HCT116 (cell line): ENCODE measurements around the gene SOX6.

Experiments used
- EZH2 ChIP-seq: fragments of 200-600 bp; sonication (generic); IDR thresholded peaks from 2 replicates; pipeline ENCODE4 v1.6.1; 2017; ENCODE audit warnings: antibody characterized with exemption, mixed run types
- EZH2phosphoT487 ChIP-seq: fragments of 200-600 bp; IDR thresholded peaks from 2 replicates; pipeline ENCODE4 v1.6.1; 2018; ENCODE audit warnings: antibody characterized with exemption, borderline replicate concordance
- POLR2A ChIP-seq: IDR thresholded peaks from 2 replicates; pipeline ENCODE4 v1.7.0; 2011; ENCODE audit warnings: borderline replicate concordance; ENCODE audit not compliant: insufficient read depth, insufficient read length; ENCODE audit errors: extremely low read depth
- POLR2AphosphoS5 ChIP-seq: IDR thresholded peaks from 2 replicates; pipeline ENCODE4 v1.6.1; 2011; ENCODE audit warnings: mild to moderate bottlenecking, low read depth, low read length, moderate library complexity
- ZNF274 ChIP-seq: fragments of 200-500 bp; sonication (Bioruptor generic); IDR thresholded peaks from 2 replicates; pipeline ENCODE4 v1.6.1; 2014; ENCODE audit warnings: mild to moderate bottlenecking, low read depth, low read length, inconsistent platforms
- TF ChIP-seq, protein P1 (sequence below), 3 experiments: fragments of 200-600 bp in 1 of 3; sonication (generic) in 1 of 3; IDR thresholded peaks in 2 of 3; conservative IDR thresholded peaks in 1 of 3; 2 replicates each; pipeline ENCODE4 v1.5.1; 2012 to 2017; ENCODE audit warnings: low read depth in 2 of 3, low read length in 2 of 3, antibody characterized with exemption in 1 of 3, borderline replicate concordance in 1 of 3, control low read depth in 1 of 3, mild to moderate bottlenecking in 1 of 3, mixed read lengths in 1 of 3, mixed run types in 1 of 3, moderate library complexity in 1 of 3; ENCODE audit not compliant: insufficient read depth in 1 of 3

DNA sequence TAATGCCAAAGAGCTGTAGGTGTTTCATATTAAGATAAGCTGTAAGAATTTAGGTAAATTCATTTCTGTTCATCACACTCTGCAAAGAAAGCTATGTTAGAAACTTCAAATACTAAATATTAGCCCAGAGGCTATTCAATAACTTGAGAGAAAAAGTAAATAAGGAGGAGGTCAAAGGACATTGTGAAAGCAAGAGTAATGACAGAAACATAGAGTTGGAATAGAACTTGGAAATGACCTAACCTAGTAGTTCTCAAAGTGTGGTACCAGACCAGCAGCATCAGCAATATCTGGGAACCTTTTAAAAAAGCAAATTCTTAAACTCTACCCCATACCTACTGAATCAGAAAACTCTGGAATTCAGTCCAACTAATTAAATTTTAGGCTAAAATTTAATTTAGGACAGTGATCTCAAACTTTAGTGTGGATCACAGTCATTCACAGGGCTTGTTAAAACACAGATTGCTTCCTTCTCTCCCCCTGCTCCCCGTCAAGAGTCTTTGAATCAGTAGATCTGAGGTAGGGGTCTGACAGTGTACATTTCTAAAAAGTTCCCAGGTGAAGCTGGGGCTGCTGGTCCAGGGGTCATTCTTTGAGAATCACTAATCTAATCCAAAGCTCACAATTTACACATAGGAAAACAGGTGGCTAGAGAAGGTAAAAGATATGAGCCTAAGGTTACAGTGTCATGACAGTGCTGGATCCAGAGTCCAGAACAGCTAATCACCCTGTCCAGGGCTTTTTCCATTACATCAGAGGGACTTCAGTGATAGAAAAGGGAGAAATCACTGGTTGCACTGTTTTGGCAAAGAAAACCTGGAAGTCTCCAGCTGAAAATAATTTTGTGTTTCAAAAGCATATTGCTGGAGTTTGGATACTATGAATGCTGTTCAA lies 241.1 kb downstream of the SOX6 start:
- TF ChIP-seq ZNF274 (no peak), EZH2phosphoT487 (no peak), POLR2AphosphoS5 (no peak), EZH2 (no peak), POLR2A (no peak)
- TF ChIP-seq, protein P1, sequence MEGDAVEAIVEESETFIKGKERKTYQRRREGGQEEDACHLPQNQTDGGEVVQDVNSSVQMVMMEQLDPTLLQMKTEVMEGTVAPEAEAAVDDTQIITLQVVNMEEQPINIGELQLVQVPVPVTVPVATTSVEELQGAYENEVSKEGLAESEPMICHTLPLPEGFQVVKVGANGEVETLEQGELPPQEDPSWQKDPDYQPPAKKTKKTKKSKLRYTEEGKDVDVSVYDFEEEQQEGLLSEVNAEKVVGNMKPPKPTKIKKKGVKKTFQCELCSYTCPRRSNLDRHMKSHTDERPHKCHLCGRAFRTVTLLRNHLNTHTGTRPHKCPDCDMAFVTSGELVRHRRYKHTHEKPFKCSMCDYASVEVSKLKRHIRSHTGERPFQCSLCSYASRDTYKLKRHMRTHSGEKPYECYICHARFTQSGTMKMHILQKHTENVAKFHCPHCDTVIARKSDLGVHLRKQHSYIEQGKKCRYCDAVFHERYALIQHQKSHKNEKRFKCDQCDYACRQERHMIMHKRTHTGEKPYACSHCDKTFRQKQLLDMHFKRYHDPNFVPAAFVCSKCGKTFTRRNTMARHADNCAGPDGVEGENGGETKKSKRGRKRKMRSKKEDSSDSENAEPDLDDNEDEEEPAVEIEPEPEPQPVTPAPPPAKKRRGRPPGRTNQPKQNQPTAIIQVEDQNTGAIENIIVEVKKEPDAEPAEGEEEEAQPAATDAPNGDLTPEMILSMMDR (IDR thresholded peaks at IDR 0.05 in 2 of 3, conservative IDR thresholded peaks at IDR 0.05 in 1 of 3; ENCODE audit: borderline replicate concordance in 1 of 3, insufficient read depth in 1 of 3, low read depth in 2 of 3, low read length in 2 of 3) = no peak
